Measurements from ENCODE around the gene VPS33B. TPM values are rescaled to one million over a fixed set of nuclear protein-coding genes. Genes with fewer than 3 reads are reported as not detected.

Gene VPS33B
- total and polyA plus RNA-seq, 2 of the 8 experiments (the other 6 are each of a cell fraction or from before 2014, with no cell fraction given) = 11.8 to 17.3 TPM

DNA sequence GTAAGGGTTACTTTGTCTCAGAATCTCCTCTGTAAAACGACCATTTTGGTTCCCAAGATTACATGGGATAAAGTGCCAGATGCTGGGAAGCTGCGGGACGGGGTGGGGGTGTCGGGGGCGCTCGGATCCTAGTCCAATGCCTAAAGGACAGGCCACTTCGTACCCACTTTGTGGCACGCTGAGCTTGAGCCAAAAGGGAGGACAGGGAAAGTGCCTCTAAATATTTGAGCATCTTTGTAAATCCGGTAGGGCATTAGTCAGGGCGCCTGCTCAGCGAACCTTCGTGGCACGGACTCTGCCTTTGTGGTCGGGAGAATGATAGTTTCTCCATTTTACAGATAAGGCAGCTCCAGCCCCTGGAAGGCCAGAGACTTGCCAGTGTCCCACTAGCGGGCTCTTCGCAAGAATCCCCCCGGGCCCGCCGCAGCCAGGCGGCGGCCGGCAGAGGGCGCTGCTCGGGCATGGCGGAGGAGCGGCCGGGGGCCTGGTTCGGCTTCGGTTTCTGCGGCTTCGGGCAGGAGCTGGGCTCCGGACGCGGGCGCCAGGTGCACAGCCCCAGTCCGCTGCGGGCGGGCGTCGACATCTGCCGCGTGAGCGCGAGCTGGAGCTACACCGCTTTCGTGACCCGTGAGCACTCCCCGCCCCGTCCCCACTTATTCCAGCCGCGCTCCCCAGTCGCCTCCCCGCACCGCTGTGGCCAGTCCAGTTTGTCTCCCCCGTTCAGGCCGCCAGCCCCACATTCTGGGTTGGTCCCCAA is 65.9 kb downstream of the VPS33B start:
- Histone ChIP-seq H3K14ac (ENCODE audit: insufficient read length) (no peak overlapping the region), H3K23ac (ENCODE audit: insufficient read length) (no peak overlapping the region), H4K8ac (ENCODE audit: extremely low read depth, insufficient read depth, low read length) (no peak overlapping the region; the same call in 1 of the 2 replicates), H3K9ac (replicated peaks in 1 of 4; ENCODE audit: extremely low read depth in 1 of 4, low read depth in 3 of 4, low read length in 3 of 4) (peak overlapping the region in 2 of 4 experiments; percentile 13 to 79; a peak in 2 of 7 replicates), H2BK12ac (ENCODE audit: low read depth, low read length) (no peak overlapping the region), H2BK120ac (replicated peaks; ENCODE audit: low read depth, low read length) (no peak overlapping the region), H3K27me3 (replicated peaks in 1 of 4; ENCODE audit: control insufficient read depth in 3 of 4, extremely low read depth in 1 of 4, insufficient read depth in 3 of 4, low read length in 3 of 4) (no peaks in the 10 kb centered on the region), H4K20me1 (replicated peaks in 1 of 2; ENCODE audit: control insufficient read depth in 1 of 2, insufficient read depth in 2 of 2, low read length in 2 of 2) (peaks cover 1 to 9% of the 10 kb centered on the region in 2 experiments), H3K4ac (replicated peaks; ENCODE audit: insufficient read length, low read depth, low read length) (no peak overlapping the region), H3K56ac (replicated peaks; ENCODE audit: insufficient read length, low read depth, low read length) (no peak overlapping the region), H2AFZ (ENCODE audit: low read length) (no peak overlapping the region), H3K4me2 (ENCODE audit: insufficient read depth in 1 of 2, low read depth in 2 of 2, low read length in 2 of 2) (peak overlapping the region; percentile 82 to 98), H3K36me3 (ENCODE audit: control insufficient read depth in 2 of 4, insufficient read depth in 4 of 4, low read length in 3 of 4) (peaks cover 0 to 23% (median 17%) of the 10 kb centered on the region in 4 experiments), H2AK5ac (ENCODE audit: low read depth, low read length) (no peak overlapping the region), H2BK5ac (ENCODE audit: low read depth, low read length) (no peak overlapping the region), H3K18ac (ENCODE audit: extremely low read depth, low read length) (peak overlapping the region; percentile 7; the same call in 1 of the 2 replicates), H3K79me2 (ENCODE audit: control insufficient read depth in 1 of 2, insufficient read depth in 2 of 2, low read length in 2 of 2) (no peaks in the 10 kb centered on the region), H4K5ac (ENCODE audit: insufficient read length, low read depth, low read length) (no peak overlapping the region), H2BK15ac (ENCODE audit: low read length) (peak overlapping the region; percentile 29; the same call in 1 of the 2 replicates), H3K9me3 (ENCODE audit: insufficient read depth in 2 of 2, low read depth in 1 of 2, low read length in 1 of 2) (no peaks in the 10 kb centered on the region), H3K4me3 (ENCODE audit: extremely low read depth in 1 of 4, insufficient read depth in 2 of 4, low read depth in 3 of 4, low read length in 4 of 4) (peak overlapping the region; percentile 48 to 72 (median 60)), H3K79me1 (ENCODE audit: low read depth, low read length) (peaks cover 3% of the 10 kb centered on the region; the same call in 1 of the 2 replicates), H4K91ac (replicated peaks; ENCODE audit: insufficient read length, low read length) (peak overlapping the region; percentile 72), H3K27ac (ENCODE audit: low read depth, low read length) (no peak overlapping the region), H3K4me1 (replicated peaks in 1 of 4; ENCODE audit: control insufficient read depth in 3 of 4, insufficient read depth in 4 of 4, low read length in 3 of 4) (peaks cover 0 to 15% (median 8%) of the 10 kb centered on the region in 4 experiments; a peak in 6 of 7 replicates), H2BK20ac (ENCODE audit: low read length) (no peak overlapping the region), H3K23me2 (ENCODE audit: low read depth, low read length) (peaks cover 14% of the 10 kb centered on the region; the same call in 1 of the 2 replicates)
- FAIRE-seq (no peak), DNase-seq (ENCODE audit: low read depth in 1 of 2, low spot score in 2 of 2) (peak in 1 of 2 experiments; percentile 94)
- WGBS, 2 experiments (ENCODE audit: extremely low coverage in 1 of 2, insufficient coverage in 1 of 2, insufficient read length in 1 of 2, insufficient replicate concordance in 2 of 2, low coverage in 1 of 2, low lambda C conversion rate in 2 of 2, missing lambda C conversion rate in 1 of 2) = 12% methylated on average over 38 of the region's 56 CpGs; no CpG with 5 or more reads in 1 of the 2 experiments
- CTCF ChIA-PET (ENCODE audit: partially characterized antibody) = interaction anchor here (0.7 to 19.2 kb wide), 32 partner anchors 9 to 426 kb away, joined by 3 to 306 read pairs (median 4); partner anchors contain the start of genes HDDC3, MAN2A2 and UNC45A
- POLR2A ChIA-PET (ENCODE audit: partially characterized antibody) = interaction anchor here (0.7 to 2.8 kb wide), 11 partner anchors 10 to 77 kb away, joined by 3 to 20 read pairs (median 3); partner anchors contain the start of genes HDDC3 and PRC1
- no peak for TF ChIP-seq RXRA (IDR thresholded peaks at IDR 0.05; ENCODE audit: insufficient read depth, low read depth, low read length)
- no peak for TF ChIP-seq EGR1 (IDR thresholded peaks at IDR 0.05; ENCODE audit: borderline replicate concordance, low read depth, low read length)
- TF ChIP-seq TCF12 (IDR thresholded peaks at IDR 0.05; ENCODE audit: low read depth, low read length) = no peak
- 0 out of 2 replicates have a peak, but pooled peaks have one; percentile 52 for TF ChIP-seq TBP (IDR thresholded peaks at IDR 0.05; ENCODE audit: low read depth, low read length)
- TF ChIP-seq, protein P1, sequence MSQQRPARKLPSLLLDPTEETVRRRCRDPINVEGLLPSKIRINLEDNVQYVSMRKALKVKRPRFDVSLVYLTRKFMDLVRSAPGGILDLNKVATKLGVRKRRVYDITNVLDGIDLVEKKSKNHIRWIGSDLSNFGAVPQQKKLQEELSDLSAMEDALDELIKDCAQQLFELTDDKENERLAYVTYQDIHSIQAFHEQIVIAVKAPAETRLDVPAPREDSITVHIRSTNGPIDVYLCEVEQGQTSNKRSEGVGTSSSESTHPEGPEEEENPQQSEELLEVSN (IDR thresholded peaks at IDR 0.05) = no peak; the same call in 1 of the 2 replicates
- peak; percentile 70; the same call in 1 of the 2 replicates for TF ChIP-seq GABPA (IDR thresholded peaks at IDR 0.05; ENCODE audit: borderline replicate concordance, insufficient read depth, low read length)
- TF ChIP-seq, protein P2, sequence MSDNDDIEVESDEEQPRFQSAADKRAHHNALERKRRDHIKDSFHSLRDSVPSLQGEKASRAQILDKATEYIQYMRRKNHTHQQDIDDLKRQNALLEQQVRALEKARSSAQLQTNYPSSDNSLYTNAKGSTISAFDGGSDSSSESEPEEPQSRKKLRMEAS (IDR thresholded peaks at IDR 0.05) = peak; percentile 61
- TF ChIP-seq ASH2L (IDR thresholded peaks at IDR 0.05; ENCODE audit: low read length) = peak; percentile 29
- TF ChIP-seq CHD1 (IDR thresholded peaks at IDR 0.05; ENCODE audit: low read depth, low read length) = no peak
- peak; percentile 70 for TF ChIP-seq BACH1 (IDR thresholded peaks at IDR 0.05; ENCODE audit: low read length)
- no peak for TF ChIP-seq PHF8 (conservative IDR thresholded peaks at IDR 0.05; ENCODE audit: low read depth, low read length)

Data from H1 (cell line).